ENCODE data around the gene TWNK. TPM values are rescaled to one million over a fixed set of nuclear protein-coding genes. Genes with fewer than 3 reads are reported as not detected.
A peak's percentile ranks its signal among the peaks of the same experiment; 100 is the strongest.

TWNK gene
- total RNA-seq, 2 donors from 2014 or later = 13.6 to 34.2 TPM

GRCh38 chr10:100996678-100997359 is 9.5 kb downstream of the TWNK start:
- Mint-ChIP-seq H3K27ac (peak overlapping the region; percentile 46 to 75), H3K36me3 (peaks cover 4% of the 10 kb centered on the region), H3K27me3 (no peaks in the 10 kb centered on the region), H3K4me3 (peak overlapping the region; percentile 89), H3K4me1 (ENCODE audit: low read depth in 2 of 2) (peaks cover 17 to 27% of the 10 kb centered on the region in 2 donors), H3K9me3 (no peaks in the 10 kb centered on the region)
- peak; percentile 22 to 43 for ATAC-seq
- DNase-seq (ENCODE audit: low spot score) = no peak

- H3K27me3 Mint-ChIP-seq = no peaks in the 10 kb centered on the region
- peaks cover 4% of the 10 kb centered on the region for H3K36me3 Mint-ChIP-seq
- peak overlapping the region; percentile 89 for H3K4me3 Mint-ChIP-seq
- peak overlapping the region; percentile 64 to 75 for H3K27ac Mint-ChIP-seq
- ATAC-seq = peak; percentile 63 to 71
- peaks cover 17 to 27% of the 10 kb centered on the region in 2 donors for H3K4me1 Mint-ChIP-seq (ENCODE audit: low read depth in 2 of 2)
- peak; percentile 86 for DNase-seq (ENCODE audit: low spot score)
- no peaks in the 10 kb centered on the region for H3K9me3 Mint-ChIP-seq
Observed at GRCh38 chr10:100997360-100998182, 10.2 kb downstream of the TWNK start.

- Mint-ChIP-seq H3K4me3 (peak overlapping the region; percentile 87), H3K36me3 (peaks cover 4% of the 10 kb centered on the region), H3K9me3 (no peaks in the 10 kb centered on the region), H3K4me1 (ENCODE audit: low read depth in 2 of 2) (peaks cover 17 to 27% of the 10 kb centered on the region in 2 donors), H3K27ac (peak overlapping the region; percentile 64 to 75), H3K27me3 (no peaks in the 10 kb centered on the region)
- ATAC-seq (peak; percentile 2 to 34), DNase-seq (ENCODE audit: low spot score) (no peak)
Observed at GRCh38 chr10:100998183-100998990, 11.0 kb downstream of the TWNK start.

DNA sequence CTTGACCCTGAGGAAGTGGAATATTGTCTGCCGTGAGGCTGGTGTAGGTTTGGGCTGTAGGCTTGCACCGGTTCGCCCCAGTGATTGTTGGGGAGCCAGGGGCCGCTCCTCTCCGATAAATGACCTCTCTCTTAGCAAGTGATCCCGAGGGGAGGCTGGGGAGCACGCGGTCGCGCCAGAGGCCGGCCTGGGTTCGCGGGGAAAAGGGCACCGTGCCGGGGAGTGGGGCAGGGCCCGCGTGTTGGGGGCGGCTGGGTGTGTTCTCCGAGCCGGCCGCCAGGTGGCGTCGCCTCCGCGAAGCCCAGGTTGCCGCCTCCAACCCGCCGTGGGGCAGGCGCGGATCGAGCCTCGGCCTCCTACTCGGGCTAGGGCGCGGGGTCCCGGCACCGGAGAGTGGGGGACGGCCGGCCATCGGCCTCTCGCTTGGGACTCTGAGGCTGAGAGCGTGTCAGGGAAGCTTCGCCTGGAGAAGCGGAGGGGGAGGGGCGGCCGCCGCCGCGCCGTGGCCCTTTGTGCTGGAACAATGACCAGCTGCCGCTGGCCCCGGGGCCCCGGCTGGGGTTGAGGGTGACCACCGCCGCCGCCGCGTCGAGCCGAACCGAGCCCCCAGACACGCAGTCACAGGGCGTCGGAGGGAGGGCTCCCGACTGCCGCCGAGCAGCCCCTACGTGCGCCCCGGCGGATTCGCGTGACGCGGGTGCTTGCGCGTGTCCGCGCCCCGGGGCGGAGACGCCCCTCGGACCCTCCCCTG is 11.8 kb downstream of the TWNK start:
- Mint-ChIP-seq H3K27ac (peak overlapping the region; percentile 64 to 75), H3K27me3 (no peaks in the 10 kb centered on the region), H3K36me3 (no peaks in the 10 kb centered on the region), H3K4me1 (ENCODE audit: low read depth in 2 of 2) (peaks cover 17 to 27% of the 10 kb centered on the region in 2 donors), H3K9me3 (no peaks in the 10 kb centered on the region), H3K4me3 (peak overlapping the region; percentile 87)
- ATAC-seq = peak; percentile 82 to 84
- DNase-seq (ENCODE audit: low spot score) = peak; percentile 86

DNA sequence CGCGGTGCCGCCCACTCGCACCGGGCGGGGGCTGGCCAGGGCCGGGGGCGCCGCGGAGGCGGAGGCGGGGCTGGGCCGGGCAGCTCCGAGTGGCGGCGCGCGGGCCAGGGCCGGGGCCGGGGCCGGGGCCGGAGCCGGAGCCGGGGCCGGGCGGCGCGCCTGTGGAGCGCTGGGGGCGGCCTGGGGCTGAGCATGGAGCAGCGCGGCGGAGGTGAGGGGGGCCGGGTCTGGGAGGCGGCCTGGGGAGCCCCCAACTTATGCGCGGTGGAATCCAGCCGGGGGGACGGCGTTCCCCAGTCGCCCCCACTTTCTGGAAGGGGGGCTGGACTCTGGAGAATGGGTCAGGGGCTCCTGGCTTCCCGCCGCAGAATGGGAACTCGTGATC is 12.4 kb downstream of the TWNK start, which contains the start of gene LZTS2:
LZTS2 (plus strand) TSS at position 67 of the 385 bp plus-strand sequence. CDS start 2,731 bp downstream, outside the sequence.
- H3K9me3 Mint-ChIP-seq = no peaks in the 10 kb centered on the region
- peak within 1 kb of the TSS; percentile 87 for H3K4me3 Mint-ChIP-seq
- no peak for ATAC-seq
- peak within 1 kb of the TSS; percentile 64 to 75 for H3K27ac Mint-ChIP-seq
- peaks cover 17 to 24% of the 10 kb centered on the region in 2 donors for H3K4me1 Mint-ChIP-seq (ENCODE audit: low read depth in 2 of 2)
- H3K36me3 Mint-ChIP-seq = no peaks in the 10 kb centered on the region
- no peaks in the 10 kb centered on the region for H3K27me3 Mint-ChIP-seq
- DNase-seq (ENCODE audit: low spot score) = no peak

DNA sequence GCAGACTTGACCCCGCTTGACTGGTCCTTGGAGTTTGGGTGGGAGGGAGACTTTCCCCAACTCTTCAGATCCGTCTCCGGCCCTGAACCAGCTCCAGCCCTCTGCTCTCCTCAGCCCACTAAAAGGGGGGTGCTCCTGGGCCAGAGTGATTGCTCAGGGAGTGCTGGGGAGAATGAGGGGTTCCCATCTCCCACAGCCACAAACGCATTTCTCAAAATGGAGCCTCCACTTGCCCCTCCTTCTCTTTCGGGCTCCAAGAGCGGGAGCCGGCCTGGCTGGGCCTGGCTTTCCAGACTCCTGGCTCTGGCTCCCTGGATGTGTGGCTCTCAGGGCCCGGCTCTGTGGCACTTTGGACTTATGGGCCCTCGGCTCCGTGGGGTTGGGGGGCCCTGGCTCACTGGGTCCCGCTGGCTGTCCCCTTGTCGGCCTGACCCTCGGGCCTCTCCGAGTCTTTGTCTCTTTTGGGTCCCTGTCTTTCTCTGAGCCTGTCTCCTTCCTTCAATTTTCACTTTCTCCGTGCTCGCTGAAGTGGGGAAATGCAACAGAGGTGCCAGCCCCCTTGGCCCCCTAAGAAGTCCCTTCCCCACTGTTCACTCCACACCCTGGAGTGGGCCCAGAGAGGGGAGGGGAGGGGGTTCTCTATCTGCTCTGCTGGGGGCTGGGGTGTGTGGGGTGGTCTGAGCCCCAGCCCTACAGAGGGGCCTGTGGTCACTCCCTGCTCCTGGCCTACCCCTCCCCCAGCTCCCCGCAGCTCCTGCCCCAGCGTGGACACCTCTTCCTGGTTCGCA is 13.0 kb downstream of the TWNK start:
- Mint-ChIP-seq H3K36me3 (no peaks in the 10 kb centered on the region), H3K4me3 (peak overlapping the region; percentile 68), H3K9me3 (no peaks in the 10 kb centered on the region), H3K27me3 (no peaks in the 10 kb centered on the region), H3K27ac (peak overlapping the region in 1 of 2 donors; percentile 12), H3K4me1 (ENCODE audit: low read depth in 2 of 2) (peaks cover 17 to 24% of the 10 kb centered on the region in 2 donors)
- DNase-seq (ENCODE audit: low spot score) (no peak), ATAC-seq (no peak)

DNA sequence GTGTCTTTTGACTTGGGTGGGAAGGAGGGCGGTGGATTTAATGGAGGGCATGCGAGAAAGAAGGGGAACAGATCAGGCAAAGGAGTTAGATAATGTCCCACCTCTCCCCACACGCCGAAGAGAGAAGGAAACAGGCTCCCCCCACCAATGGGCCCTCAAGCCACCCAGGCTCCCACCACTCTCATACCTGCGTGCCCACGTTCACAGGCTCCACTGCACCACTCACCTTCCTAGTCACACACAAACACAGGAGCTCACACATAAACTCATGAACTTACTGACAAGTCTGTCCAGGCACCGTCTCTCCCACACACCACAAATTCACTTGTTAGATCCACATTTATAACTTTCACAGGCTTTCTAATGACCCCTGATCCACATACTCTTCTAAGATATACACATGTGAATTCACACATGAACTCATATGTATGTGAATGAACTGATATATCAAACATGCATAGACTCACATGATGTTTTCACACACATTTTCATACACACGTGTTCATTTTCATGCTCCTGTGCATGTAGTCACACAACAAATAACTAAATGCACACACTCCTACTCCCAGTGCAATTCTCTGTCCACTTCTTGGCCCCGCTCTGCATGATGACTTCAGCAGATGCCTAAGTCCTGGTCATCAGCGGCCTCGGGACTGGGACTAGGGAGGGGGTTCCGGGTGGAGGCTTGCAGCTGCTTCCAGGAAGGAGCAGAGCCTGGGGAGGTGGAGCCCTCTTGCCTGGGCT is 13.7 kb downstream of the TWNK start:
- Mint-ChIP-seq H3K4me1 (ENCODE audit: low read depth in 2 of 2) (peaks cover 17 to 24% of the 10 kb centered on the region in 2 donors), H3K36me3 (no peaks in the 10 kb centered on the region), H3K27me3 (no peaks in the 10 kb centered on the region), H3K4me3 (peak overlapping the region; percentile 71), H3K27ac (peak overlapping the region; percentile 6 to 12), H3K9me3 (no peaks in the 10 kb centered on the region)
- DNase-seq (ENCODE audit: low spot score) (no peak), ATAC-seq (no peak)

DNA sequence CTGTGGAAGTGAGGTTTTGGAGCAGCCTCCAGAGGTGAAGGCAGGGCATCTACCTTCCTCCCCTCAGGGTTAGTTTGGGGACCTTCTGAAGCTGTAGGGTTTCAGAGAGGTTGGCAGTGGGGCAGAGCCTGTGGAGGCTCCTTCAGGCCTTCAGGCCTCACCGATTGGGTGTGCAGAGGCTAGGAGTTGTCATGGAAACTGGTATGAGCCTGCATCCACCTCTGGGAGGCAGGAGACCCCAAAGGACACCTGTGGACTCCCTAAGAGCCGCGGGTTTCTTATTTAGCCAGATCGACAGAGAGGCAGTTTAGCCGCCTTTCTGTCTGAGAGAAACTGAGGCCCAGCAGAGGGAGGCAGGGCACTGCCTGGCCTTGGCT is 14.3 kb downstream of the TWNK start:
- no peak overlapping the region for H3K27ac Mint-ChIP-seq

GRCh38 chr10:101002456-101002855 is 15.1 kb downstream of the TWNK start:
- H3K9me3 Mint-ChIP-seq = no peaks in the 10 kb centered on the region
- no peaks in the 10 kb centered on the region for H3K27me3 Mint-ChIP-seq
- no peaks in the 10 kb centered on the region for H3K36me3 Mint-ChIP-seq
- no peak for ATAC-seq
- no peak for DNase-seq (ENCODE audit: low spot score)
- H3K4me3 Mint-ChIP-seq = no peak overlapping the region
- H3K27ac Mint-ChIP-seq = no peak overlapping the region
- peaks cover 16 to 17% of the 10 kb centered on the region in 2 donors for H3K4me1 Mint-ChIP-seq (ENCODE audit: low read depth in 2 of 2)

More for the DNA sequence above, 14.3 kb downstream of the TWNK start:
- no peaks in the 10 kb centered on the region for H3K27me3 Mint-ChIP-seq
- DNase-seq (ENCODE audit: low spot score) (no peak), ATAC-seq (no peak)
- no peaks in the 10 kb centered on the region for H3K36me3 Mint-ChIP-seq
- H3K4me1 Mint-ChIP-seq (ENCODE audit: low read depth in 2 of 2) = peaks cover 17 to 18% of the 10 kb centered on the region in 2 donors
- H3K4me3 Mint-ChIP-seq = no peak overlapping the region
- H3K9me3 Mint-ChIP-seq = no peaks in the 10 kb centered on the region

DNA sequence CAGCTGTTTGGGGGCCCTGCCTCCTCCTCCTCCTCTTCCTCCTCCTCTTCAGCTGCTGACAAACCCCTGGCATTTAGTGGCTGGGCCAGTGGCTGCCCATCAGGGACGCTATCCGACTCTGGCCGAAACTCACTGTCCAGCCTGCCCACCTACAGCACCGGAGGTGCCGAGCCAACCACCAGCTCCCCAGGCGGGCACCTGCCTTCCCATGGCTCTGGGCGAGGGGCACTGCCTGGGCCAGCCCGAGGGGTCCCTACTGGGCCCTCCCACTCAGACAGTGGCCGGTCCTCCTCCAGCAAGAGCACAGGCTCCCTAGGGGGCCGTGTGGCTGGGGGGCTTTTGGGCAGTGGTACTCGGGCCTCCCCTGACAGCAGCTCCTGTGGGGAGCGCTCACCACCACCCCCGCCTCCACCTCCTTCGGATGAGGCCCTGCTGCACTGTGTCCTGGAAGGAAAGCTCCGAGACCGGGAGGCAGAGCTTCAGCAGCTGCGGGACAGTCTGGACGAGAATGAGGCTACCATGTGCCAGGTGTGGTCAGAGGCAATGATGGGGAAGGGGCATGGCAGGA is 16.4 kb downstream of the TWNK start:
- Mint-ChIP-seq H3K4me1 (ENCODE audit: low read depth in 2 of 2) (peaks cover 7 to 8% of the 10 kb centered on the region in 2 donors), H3K27ac (no peak overlapping the region), H3K36me3 (no peaks in the 10 kb centered on the region), H3K27me3 (no peaks in the 10 kb centered on the region), H3K9me3 (no peaks in the 10 kb centered on the region), H3K4me3 (no peak overlapping the region)
- DNase-seq (ENCODE audit: low spot score) = no peak
- no peak for ATAC-seq

- ATAC-seq = no peak
- H3K27me3 Mint-ChIP-seq = no peaks in the 10 kb centered on the region
- H3K4me1 Mint-ChIP-seq (ENCODE audit: low read depth in 2 of 2) = peaks cover 5 to 6% of the 10 kb centered on the region in 2 donors
- DNase-seq (ENCODE audit: low spot score) = no peak
- H3K27ac Mint-ChIP-seq = no peak overlapping the region
- no peaks in the 10 kb centered on the region for H3K9me3 Mint-ChIP-seq
- no peak overlapping the region for H3K4me3 Mint-ChIP-seq
- no peaks in the 10 kb centered on the region for H3K36me3 Mint-ChIP-seq
Observed at GRCh38 chr10:101005361-101005760, 18.0 kb downstream of the TWNK start.

Measured in natural killer cell treated with Interleukin-12 subunit alpha and Interleukin-12 subunit beta and Interleukin-15 and Interleukin-18, amount 100 ng/mL, for 72 hours (primary cell).